ENCODE data around the gene AMIGO3.
A peak's percentile ranks its signal among the peaks of the same experiment; 100 is the strongest.

The AMIGO3 gene

GRCh38 chr3:49721896-49722781, 2.7 kb upstream of the AMIGO3 start:
- Histone ChIP-seq H3K27ac (replicated peaks) (no peak overlapping the region), H3K27me3 (ENCODE audit: insufficient read depth, poor library complexity, severe bottlenecking) (no peaks in the 10 kb centered on the region), H3K4me3 (replicated peaks; ENCODE audit: insufficient read depth, low read length) (peak overlapping the region; percentile 76)
- TF ChIP-seq CTCF (IDR thresholded peaks at IDR 0.05; ENCODE audit: insufficient read depth, low read length) (no peak), GABPA (IDR thresholded peaks at IDR 0.05; ENCODE audit: low read depth) (no peak), SPI1 (IDR thresholded peaks at IDR 0.05; ENCODE audit: borderline replicate concordance, low read depth) (no peak), POLR2AphosphoS5 (IDR thresholded peaks at IDR 0.05; ENCODE audit: low read depth) (no peak; the same call in 1 of the 2 replicates), REST (IDR thresholded peaks at IDR 0.05; ENCODE audit: insufficient replicate concordance, low read depth) (no peak)
- DNase-seq (ENCODE audit: low read depth in 1 of 2, low spot score in 1 of 2): no peak

- TF ChIP-seq POLR2AphosphoS5 (IDR thresholded peaks at IDR 0.05; ENCODE audit: low read depth) (peak; percentile 44; the same call in 1 of the 2 replicates), CTCF (IDR thresholded peaks at IDR 0.05; ENCODE audit: insufficient read depth, low read length) (no peak)
- Histone ChIP-seq H3K4me3 (replicated peaks; ENCODE audit: insufficient read depth, low read length) (no peak overlapping the region), H3K27ac (replicated peaks) (no peak overlapping the region), H3K27me3 (ENCODE audit: insufficient read depth, poor library complexity, severe bottlenecking) (no peaks in the 10 kb centered on the region)
- DNase-seq (ENCODE audit: low read depth in 1 of 2, low spot score in 1 of 2): no peak
Measured at GRCh38 chr3:49721596-49721895, 2.1 kb upstream of the AMIGO3 start.

GRCh38 chr3:49720855-49721595, 1.5 kb upstream of the AMIGO3 start:
- no peak overlapping the region for H3K4me3 ChIP-seq (replicated peaks; ENCODE audit: insufficient read depth, low read length)
- no peaks in the 10 kb centered on the region for H3K27me3 ChIP-seq (ENCODE audit: insufficient read depth, poor library complexity, severe bottlenecking)
- no peak for DNase-seq (ENCODE audit: low read depth in 1 of 2, low spot score in 1 of 2)
- H3K27ac ChIP-seq (replicated peaks): no peak overlapping the region
- TF ChIP-seq CTCF (IDR thresholded peaks at IDR 0.05; ENCODE audit: insufficient read depth, low read length) (no peak), SPI1 (IDR thresholded peaks at IDR 0.05; ENCODE audit: borderline replicate concordance, low read depth) (no peak), GABPA (IDR thresholded peaks at IDR 0.05; ENCODE audit: low read depth) (no peak), POLR2AphosphoS5 (IDR thresholded peaks at IDR 0.05; ENCODE audit: low read depth) (no peak), REST (IDR thresholded peaks at IDR 0.05; ENCODE audit: insufficient replicate concordance, low read depth) (no peak)

Measured in HL-60 (cell line).